ENCODE results near the gene RRH.

RRH gene

DNA sequence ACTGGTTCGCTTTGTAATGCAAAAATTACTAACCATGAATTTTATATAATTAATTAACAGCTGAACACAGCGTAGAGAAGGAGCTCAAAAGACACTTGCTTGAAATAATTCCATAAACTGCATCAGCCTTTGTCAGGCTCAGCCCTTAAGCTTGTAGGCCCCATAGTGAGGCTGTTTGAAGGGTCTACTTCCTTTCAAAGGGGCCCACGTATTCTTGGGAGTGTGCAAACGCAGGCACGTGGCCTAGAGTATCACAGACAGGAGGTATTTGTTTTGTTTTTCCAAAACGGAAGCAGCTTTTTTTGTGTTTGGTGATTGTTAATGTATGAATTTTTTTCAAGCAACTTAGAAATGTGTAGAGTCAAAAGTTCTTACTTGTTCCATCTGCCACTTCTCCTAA, 59.3 kb downstream of the RRH start:
- no peak for DNase-seq (ENCODE audit: low spot score)

DNA sequence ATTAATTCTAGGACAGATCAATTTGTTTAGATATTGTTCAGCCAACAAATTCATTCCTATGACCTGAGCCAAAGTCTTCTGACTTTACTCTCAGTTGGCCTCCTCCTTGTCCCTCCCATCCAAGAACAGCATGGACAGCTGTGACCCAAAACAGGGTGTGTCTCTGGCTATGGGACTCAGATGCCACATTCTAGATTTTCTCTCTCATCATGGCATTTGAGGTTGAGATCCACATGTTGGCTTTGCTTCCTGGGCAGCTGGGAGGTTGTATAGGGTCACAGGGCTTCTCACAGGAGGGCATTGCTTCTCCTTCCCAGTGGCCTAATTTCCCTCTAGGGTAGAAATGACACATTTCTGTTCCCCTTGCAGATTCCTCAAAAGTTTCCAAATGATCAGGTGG, 62.3 kb downstream of the RRH start:
- DNase-seq (ENCODE audit: low spot score), result no peak

Data from AG08395 (cell line).